CD4-positive, alpha-beta T cell treated with Interleukin-1 beta for 1 hour (primary cell): ENCODE measurements around the gene LSG1.
"Not testable (repeated sequence)": the region's sequence is repeated elsewhere in the genome, so short reads cannot be mapped to it uniquely, and the experiment has no call there.

Experiments
- DNase-seq, 2 donors: peaks; one replicate each; pipeline ENCODE4 v3.0.0-alpha.2; 2020 to 2022

LSG1 gene

GRCh38 chr3:194615226-194615625 lies 56.8 kb downstream of the LSG1 start:
- DNase-seq: no peak

GRCh38 chr3:194612221-194612620 lies 59.8 kb downstream of the LSG1 start:
- no peak for DNase-seq

GRCh38 chr3:194610689-194611088 lies 61.3 kb downstream of the LSG1 start:
- DNase-seq: no peak

GRCh38 chr3:194609601-194610000 lies 62.4 kb downstream of the LSG1 start:
- no peak for DNase-seq

- no peak for DNase-seq
These were observed 63.0 kb downstream of the LSG1 start for GRCh38 chr3:194608981-194609380.

- no peak for DNase-seq
These were observed 64.2 kb downstream of the LSG1 start for GRCh38 chr3:194607592-194608389.

GRCh38 chr3:194606941-194607340 lies 65.0 kb downstream of the LSG1 start:
- DNase-seq: no peak

- DNase-seq: no peak
These were observed 65.8 kb downstream of the LSG1 start for GRCh38 chr3:194606163-194606562.

- DNase-seq: not testable (repeated sequence)
These were observed 66.7 kb downstream of the LSG1 start for GRCh38 chr3:194605314-194605713.

GRCh38 chr3:194604837-194605236 lies 67.2 kb downstream of the LSG1 start:
- DNase-seq: no peak

- no peak for DNase-seq
These were observed 67.9 kb downstream of the LSG1 start for GRCh38 chr3:194604126-194604525.

- no peak for DNase-seq
These were observed 69.3 kb downstream of the LSG1 start for GRCh38 chr3:194602669-194603171.

GRCh38 chr3:194598771-194599557 lies 73.0 kb downstream of the LSG1 start:
- no peak for DNase-seq

GRCh38 chr3:194596906-194597305 lies 75.1 kb downstream of the LSG1 start:
- no peak for DNase-seq

- no peak for DNase-seq
These were observed 78.9 kb downstream of the LSG1 start for GRCh38 chr3:194592798-194593752.
